Skeletal muscle tissue (tissue), 4 donors: Measurements from ENCODE around the gene DUT. TPM values are rescaled to one million over a fixed set of nuclear protein-coding genes. Genes with fewer than 3 reads are reported as not detected.

Source experiments
- H3K27ac ChIP-seq: one replicate; pipeline ENCODE4 v1.7.0; 2013; ENCODE audit warnings: mild to moderate bottlenecking, low read depth, low read length, inconsistent platforms
- H3K27me3 ChIP-seq, 3 donors: one replicate each; pipeline ENCODE4 v1.7.0; 2013; ENCODE audit warnings: low read length in 3 of 3; ENCODE audit not compliant: control insufficient read depth in 3 of 3, insufficient read depth in 3 of 3
- H3K36me3 ChIP-seq, 3 donors: one replicate each; pipeline ENCODE4 v1.7.0; 2013; ENCODE audit warnings: low read length in 3 of 3; ENCODE audit not compliant: control insufficient read depth in 3 of 3, insufficient read depth in 3 of 3
- H3K4me1 ChIP-seq, 3 donors: one replicate each; pipeline ENCODE4 v1.7.0; 2013; ENCODE audit warnings: low read length in 3 of 3, mild to moderate bottlenecking in 3 of 3; ENCODE audit not compliant: control insufficient read depth in 3 of 3, insufficient read depth in 3 of 3
- H3K4me3 ChIP-seq, 3 donors: one replicate each; pipeline ENCODE4 v1.7.0; 2013; ENCODE audit warnings: low read length in 3 of 3
- H3K9ac ChIP-seq, 3 donors: one replicate each; pipeline ENCODE4 v1.7.0; 2013; ENCODE audit warnings: low read length in 3 of 3, mild to moderate bottlenecking in 3 of 3, moderate library complexity in 2 of 3, low read depth in 1 of 3
- H3K9me3 ChIP-seq, 3 donors: one replicate each; pipeline ENCODE4 v1.7.0; 2013; ENCODE audit warnings: low read length in 3 of 3; ENCODE audit not compliant: control insufficient read depth in 3 of 3
- total RNA-seq: library from RNA; depleted of rRNA; stranded (reverse); fragments of >200 nt; gene quantifications from one replicate; pipeline ENCODE4 v1.2.3, GENCODE V29; 2014
- donor health status: Osteomylitis.

DUT gene
- total RNA-seq, 1 donor from 2014 or later = 32.9 TPM

GRCh38 chr15:48366584-48367312, 35.5 kb downstream of the DUT start:
- Histone ChIP-seq H3K4me3 (no peak overlapping the region), H3K9me3 (no peaks in the 10 kb centered on the region), H3K27ac (no peak overlapping the region), H3K27me3 (no peaks in the 10 kb centered on the region), H3K36me3 (no peaks in the 10 kb centered on the region), H3K9ac (no peak overlapping the region), H3K4me1 (peaks cover 0 to 6% (median 0%) of the 10 kb centered on the region in 3 donors)

GRCh38 chr15:48367483-48367882, 36.3 kb downstream of the DUT start:
- H3K4me3 ChIP-seq = no peak overlapping the region
- H3K27ac ChIP-seq = no peak overlapping the region
- peaks cover 0 to 6% (median 0%) of the 10 kb centered on the region in 3 donors for H3K4me1 ChIP-seq
- no peaks in the 10 kb centered on the region for H3K9me3 ChIP-seq
- no peaks in the 10 kb centered on the region for H3K27me3 ChIP-seq
- H3K9ac ChIP-seq = no peak overlapping the region
- H3K36me3 ChIP-seq = no peaks in the 10 kb centered on the region

GRCh38 chr15:48370460-48370859, 39.2 kb downstream of the DUT start:
- peaks cover 0 to 6% (median 0%) of the 10 kb centered on the region in 3 donors for H3K4me1 ChIP-seq
- no peaks in the 10 kb centered on the region for H3K36me3 ChIP-seq
- H3K27me3 ChIP-seq = no peaks in the 10 kb centered on the region
- H3K9me3 ChIP-seq = no peaks in the 10 kb centered on the region
- H3K27ac ChIP-seq = no peak overlapping the region
- no peak overlapping the region for H3K4me3 ChIP-seq
- no peak overlapping the region for H3K9ac ChIP-seq

- H3K4me3 ChIP-seq = no peak overlapping the region
- no peaks in the 10 kb centered on the region for H3K9me3 ChIP-seq
- no peaks in the 10 kb centered on the region for H3K27me3 ChIP-seq
- peaks cover 0 to 6% (median 0%) of the 10 kb centered on the region in 3 donors for H3K4me1 ChIP-seq
- H3K27ac ChIP-seq = no peak overlapping the region
- H3K36me3 ChIP-seq = no peaks in the 10 kb centered on the region
- no peak overlapping the region for H3K9ac ChIP-seq
Measured at GRCh38 chr15:48371550-48371949, 40.3 kb downstream of the DUT start.

- no peak overlapping the region for H3K9ac ChIP-seq
- no peak overlapping the region for H3K4me3 ChIP-seq
- H3K9me3 ChIP-seq = no peaks in the 10 kb centered on the region
- H3K4me1 ChIP-seq = peaks cover 0 to 6% (median 0%) of the 10 kb centered on the region in 3 donors
- H3K36me3 ChIP-seq = no peaks in the 10 kb centered on the region
- no peak overlapping the region for H3K27ac ChIP-seq
- H3K27me3 ChIP-seq = no peaks in the 10 kb centered on the region
Measured at GRCh38 chr15:48371961-48372360, 40.7 kb downstream of the DUT start.

- Histone ChIP-seq H3K4me1 (peaks cover 0 to 6% (median 0%) of the 10 kb centered on the region in 3 donors), H3K36me3 (no peaks in the 10 kb centered on the region), H3K27me3 (peaks cover 0 to 2% (median 0%) of the 10 kb centered on the region in 3 donors), H3K9me3 (no peaks in the 10 kb centered on the region), H3K27ac (no peak overlapping the region), H3K9ac (no peak overlapping the region), H3K4me3 (no peak overlapping the region)
Measured at GRCh38 chr15:48373821-48374451, 42.7 kb downstream of the DUT start.

GRCh38 chr15:48374472-48374871, 43.2 kb downstream of the DUT start:
- no peaks in the 10 kb centered on the region for H3K9me3 ChIP-seq
- H3K36me3 ChIP-seq = no peaks in the 10 kb centered on the region
- H3K4me1 ChIP-seq = peaks cover 0 to 6% (median 0%) of the 10 kb centered on the region in 3 donors
- H3K4me3 ChIP-seq = no peak overlapping the region
- no peak overlapping the region for H3K27ac ChIP-seq
- peaks cover 0 to 2% (median 0%) of the 10 kb centered on the region in 3 donors for H3K27me3 ChIP-seq
- H3K9ac ChIP-seq = no peak overlapping the region

GRCh38 chr15:48375767-48376166, 44.5 kb downstream of the DUT start:
- Histone ChIP-seq H3K9me3 (no peaks in the 10 kb centered on the region), H3K9ac (no peak overlapping the region), H3K36me3 (no peaks in the 10 kb centered on the region), H3K4me3 (no peak overlapping the region), H3K27me3 (peaks cover 0 to 2% (median 0%) of the 10 kb centered on the region in 3 donors), H3K27ac (no peak overlapping the region), H3K4me1 (no peaks in the 10 kb centered on the region)

- Histone ChIP-seq H3K9me3 (no peaks in the 10 kb centered on the region), H3K9ac (no peak overlapping the region), H3K4me3 (no peak overlapping the region), H3K4me1 (no peaks in the 10 kb centered on the region), H3K27me3 (peaks cover 0 to 2% (median 0%) of the 10 kb centered on the region in 3 donors), H3K36me3 (no peaks in the 10 kb centered on the region), H3K27ac (no peak overlapping the region)
Measured at GRCh38 chr15:48380198-48380597, 49.0 kb downstream of the DUT start.

GRCh38 chr15:48381861-48382260, 50.6 kb downstream of the DUT start:
- Histone ChIP-seq H3K9me3 (no peaks in the 10 kb centered on the region), H3K36me3 (no peaks in the 10 kb centered on the region), H3K4me3 (no peak overlapping the region), H3K27ac (no peak overlapping the region), H3K9ac (no peak overlapping the region), H3K27me3 (peaks cover 0 to 2% (median 0%) of the 10 kb centered on the region in 3 donors), H3K4me1 (peaks cover 0 to 5% (median 0%) of the 10 kb centered on the region in 3 donors)
